ENCODE data around the gene HOXA9.

The HOXA9 gene

GRCh38 chr7:27156508-27156898 is 8.8 kb downstream of the HOXA9 start, which contains the start of gene HOXA7:
TSS of gene HOXA7 (minus strand) at chr7:27156675. CDS start at chr7:27156545, 130 bp downstream.
- TF ChIP-seq CTCF (IDR thresholded peaks at IDR 0.05), result no peak

- no peak for TF ChIP-seq CTCF (IDR thresholded peaks at IDR 0.05)
Observed at GRCh38 chr7:27155816-27156507, 9.4 kb downstream of the HOXA9 start.

DNA sequence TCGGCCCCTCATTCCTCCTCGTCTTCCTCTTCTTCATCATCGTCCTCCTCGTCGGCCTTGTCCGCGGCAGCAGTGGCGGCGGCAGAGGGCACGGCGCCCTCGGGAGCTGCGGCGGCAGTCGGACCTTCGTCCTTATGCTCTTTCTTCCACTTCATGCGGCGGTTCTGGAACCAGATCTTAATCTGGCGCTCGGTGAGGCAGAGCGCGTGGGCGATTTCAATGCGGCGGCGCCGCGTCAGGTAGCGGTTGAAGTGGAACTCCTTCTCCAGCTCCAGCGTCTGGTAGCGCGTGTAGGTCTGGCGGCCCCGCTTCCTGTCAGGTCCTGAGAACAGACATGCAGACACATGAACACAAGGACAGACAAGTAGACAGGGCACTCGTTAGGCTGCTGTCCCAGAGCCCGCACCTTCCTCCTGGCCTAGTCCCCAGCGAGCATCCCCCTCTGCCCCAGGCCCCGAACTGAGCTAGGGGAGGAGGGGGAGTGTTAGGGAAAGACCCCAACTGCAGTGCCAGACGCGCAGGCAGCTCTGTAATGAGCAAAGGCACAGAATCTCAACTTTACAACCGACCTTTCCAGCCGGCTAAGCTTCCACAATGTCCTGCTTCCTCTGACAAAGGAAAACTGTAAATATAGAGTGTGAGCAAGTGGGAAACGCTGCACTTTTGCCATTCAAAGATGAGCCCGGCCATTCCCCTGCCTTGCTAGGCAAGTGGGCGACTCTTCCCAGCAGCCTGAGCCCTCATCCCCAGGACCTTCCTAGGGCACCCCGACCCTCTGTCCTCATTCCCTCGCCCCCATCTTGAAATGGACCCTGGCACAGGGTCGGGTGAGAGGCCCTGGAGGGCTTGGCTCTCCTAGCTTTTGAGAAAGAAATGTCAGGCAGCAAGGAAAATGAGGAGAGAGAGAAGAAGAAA is 10.2 kb downstream of the HOXA9 start:
- no peak for TF ChIP-seq CTCF (IDR thresholded peaks at IDR 0.05)

DNA sequence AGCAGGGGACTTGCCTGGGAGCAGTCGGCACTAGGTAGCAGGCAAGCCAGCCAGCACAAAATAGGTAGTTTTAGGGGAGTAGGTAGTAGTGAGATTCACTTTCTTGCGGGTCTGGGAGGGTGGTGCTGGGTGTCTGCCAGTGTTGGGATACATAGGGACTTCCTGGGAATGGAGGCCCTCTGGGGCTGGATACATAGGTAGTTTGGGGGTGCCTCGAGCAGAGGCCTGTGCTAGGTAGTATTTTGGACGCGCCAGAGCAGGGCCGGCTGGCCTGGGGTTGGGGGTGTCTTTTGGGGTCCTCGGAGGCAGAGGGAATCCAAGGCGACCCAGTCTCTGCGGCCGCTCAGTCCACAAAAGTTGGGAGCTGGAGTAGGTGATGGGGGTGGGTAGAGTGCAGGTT is 11.0 kb downstream of the HOXA9 start:
- TF ChIP-seq CTCF (IDR thresholded peaks at IDR 0.05), result no peak

DNA sequence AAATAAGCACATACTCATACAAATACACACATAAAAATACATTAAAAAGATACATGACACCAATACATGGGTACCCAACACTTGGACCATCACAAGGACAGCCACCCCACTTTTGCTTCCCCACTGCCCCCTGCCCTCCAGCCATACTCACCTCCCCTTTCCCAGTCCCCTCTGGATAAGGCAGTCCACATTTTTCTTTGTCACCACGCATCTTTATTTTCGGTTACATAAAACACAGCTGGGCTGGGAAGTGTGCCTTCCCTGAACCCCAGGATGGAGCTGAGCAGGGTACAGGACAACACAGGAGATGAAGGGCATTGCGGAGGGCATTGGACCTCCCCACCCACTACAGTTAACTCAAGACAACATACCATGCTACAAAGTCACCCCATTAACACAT is 11.8 kb downstream of the HOXA9 start:
- TF ChIP-seq CTCF (IDR thresholded peaks at IDR 0.05), result no peak

DNA sequence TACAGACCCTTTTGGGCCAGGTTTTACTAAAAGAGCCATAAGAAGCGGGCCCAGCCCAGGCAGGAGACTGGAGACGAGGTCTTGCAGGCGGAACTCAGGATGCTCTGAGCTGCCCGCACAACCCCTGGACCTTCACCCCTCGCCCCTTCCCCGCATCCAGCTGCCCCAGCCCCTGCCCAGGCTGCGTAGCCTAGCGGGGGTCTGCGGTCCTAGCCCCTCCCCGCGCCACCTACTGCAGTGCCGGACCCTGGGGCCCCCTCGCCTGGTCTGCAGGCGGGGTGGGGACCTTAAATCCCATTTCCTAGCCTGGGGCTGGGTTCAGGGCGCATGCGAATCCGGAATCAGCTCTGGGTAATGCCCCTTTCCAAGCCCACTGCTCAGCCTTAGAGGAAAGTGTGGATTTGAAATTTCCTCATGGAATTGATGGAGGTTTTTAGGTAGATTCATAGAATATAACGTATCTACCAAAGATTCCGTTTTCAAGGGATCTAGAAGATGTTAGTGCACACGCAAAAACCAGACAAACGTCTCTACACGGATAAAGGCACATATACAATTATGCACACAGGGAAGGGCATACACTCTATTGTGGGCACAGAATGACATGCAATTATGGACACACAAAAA is 12.4 kb downstream of the HOXA9 start:
- no peak for TF ChIP-seq CTCF (IDR thresholded peaks at IDR 0.05)

- TF ChIP-seq CTCF (IDR thresholded peaks at IDR 0.05), result no peak
Observed at GRCh38 chr7:27151931-27152815, 13.2 kb downstream of the HOXA9 start, which contains the start of gene HOXA3. TSS of gene HOXA3 (minus strand) at chr7:27152583. CDS start at chr7:27110640, 41,943 bp downstream.
